HG03097 (cell line): Measurements from ENCODE around the gene PTPRN2.
"Not testable (repeated sequence)": the region's sequence is repeated elsewhere in the genome, so short reads cannot be mapped to it uniquely, and the experiment has no call there.

ENCODE experiments used
- ATAC-seq: cut with Tn5 transposase; IDR thresholded peaks from one replicate; pipeline ENCODE4 v1.9.1; 2021; ENCODE audit not compliant: unreplicated experiment, low FRiP score

The PTPRN2 gene

GRCh38 chr7:157985636-157986035 is 602.0 kb downstream of the PTPRN2 start:
- no peak for ATAC-seq

GRCh38 chr7:157984423-157985163 is 603.0 kb downstream of the PTPRN2 start:
- ATAC-seq, result no peak

DNA sequence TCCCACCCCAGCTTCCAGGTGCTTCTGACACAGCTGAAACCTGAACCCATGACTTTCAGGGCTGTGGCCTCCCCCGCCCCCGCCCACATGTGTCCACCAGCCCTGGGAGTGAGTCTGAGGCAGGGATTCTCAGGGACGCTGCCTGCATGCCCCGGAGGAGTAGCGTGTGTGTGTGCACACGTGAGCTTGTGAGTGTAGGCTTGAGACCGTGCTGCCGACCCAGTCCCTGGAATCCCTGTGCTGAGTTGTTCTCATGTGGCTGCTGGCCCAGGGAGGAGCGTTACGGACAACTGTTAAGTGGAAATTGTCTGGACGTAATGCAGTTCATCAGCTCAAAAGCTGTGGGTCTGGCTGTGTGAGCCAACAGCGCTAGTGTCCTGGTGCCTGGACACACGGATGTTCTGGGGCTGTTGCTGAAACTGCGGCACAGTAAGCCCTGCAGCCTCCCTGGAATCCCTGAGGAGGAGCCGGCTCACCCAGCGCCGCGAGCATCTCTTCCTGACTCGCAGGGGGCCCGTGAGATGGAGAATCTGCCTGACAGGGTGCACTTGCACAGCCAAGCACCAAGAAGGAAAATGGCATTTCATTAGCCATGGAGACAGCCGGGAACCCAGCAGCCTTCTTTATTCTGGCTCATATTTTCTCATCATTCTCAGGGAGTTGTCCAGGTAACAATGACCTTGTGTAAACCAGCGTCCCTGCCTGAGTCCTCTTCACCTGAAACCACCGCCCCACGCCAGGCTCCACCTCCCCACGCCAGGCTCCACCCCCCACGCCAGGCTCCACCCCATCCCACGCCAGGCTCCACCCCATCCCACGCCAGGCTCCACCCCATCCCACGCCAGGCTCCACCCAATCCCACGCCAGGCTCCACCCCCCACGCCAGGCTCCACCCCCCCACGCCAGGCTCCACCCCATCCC is 603.9 kb downstream of the PTPRN2 start:
- no peak for ATAC-seq

DNA sequence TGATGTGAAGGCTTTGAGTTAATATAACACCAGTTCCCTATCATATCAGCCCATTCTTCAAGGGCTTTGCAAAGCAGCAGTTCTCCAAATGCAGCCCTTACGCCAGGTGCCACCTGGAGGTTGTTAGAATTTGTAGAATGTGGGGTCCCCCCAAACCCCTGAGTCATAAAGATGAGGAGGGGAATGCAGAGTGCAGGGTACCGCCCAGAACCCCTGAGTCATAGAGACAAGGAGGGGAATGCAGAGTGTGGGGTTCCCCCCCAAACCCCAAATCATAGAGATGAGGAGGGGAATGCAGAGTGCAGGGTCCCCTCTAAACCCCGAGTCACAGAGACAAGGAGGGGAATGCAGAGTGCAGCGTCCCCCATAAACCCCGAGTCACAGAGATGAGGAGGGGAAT is 605.8 kb downstream of the PTPRN2 start:
- no peak for ATAC-seq

DNA sequence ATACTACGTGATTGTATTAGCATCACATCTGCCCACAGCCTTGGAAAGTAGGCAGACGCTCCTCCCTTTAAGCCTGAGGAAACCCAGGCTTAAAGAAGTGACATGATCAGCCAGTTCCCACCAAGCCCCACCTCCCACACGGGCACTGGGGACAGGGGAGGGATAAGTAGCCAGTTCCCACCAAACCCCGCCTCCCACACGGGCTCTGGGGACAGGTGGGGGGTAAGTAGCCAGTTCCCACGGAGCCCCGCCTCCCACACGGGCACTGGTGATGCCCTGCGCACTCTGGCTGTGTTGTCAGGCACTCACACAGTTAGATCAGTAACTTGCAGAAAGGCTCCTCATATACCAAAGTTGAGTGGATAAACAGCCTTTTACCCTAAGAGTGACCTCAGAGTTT is 606.8 kb downstream of the PTPRN2 start:
- ATAC-seq, result no peak

DNA sequence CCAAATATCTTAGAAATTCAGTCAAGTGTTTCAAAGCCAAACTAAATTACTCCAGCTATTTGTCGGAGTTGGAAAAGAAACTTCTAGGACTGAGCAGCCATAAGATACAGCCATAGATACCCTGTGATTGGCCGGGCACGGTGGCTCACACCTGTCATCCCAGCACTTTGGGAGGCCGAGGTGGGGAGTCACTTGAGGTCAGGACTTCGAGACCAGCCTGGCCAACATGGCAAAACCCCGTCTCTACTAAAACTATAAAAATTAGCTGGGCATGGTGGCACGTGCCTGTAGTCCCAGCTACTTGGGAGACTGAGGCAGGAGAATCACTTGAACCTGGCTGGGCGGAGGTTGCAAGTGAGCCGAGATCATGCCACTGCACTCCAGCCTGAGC is 607.3 kb downstream of the PTPRN2 start:
- not testable (repeated sequence) for ATAC-seq

DNA sequence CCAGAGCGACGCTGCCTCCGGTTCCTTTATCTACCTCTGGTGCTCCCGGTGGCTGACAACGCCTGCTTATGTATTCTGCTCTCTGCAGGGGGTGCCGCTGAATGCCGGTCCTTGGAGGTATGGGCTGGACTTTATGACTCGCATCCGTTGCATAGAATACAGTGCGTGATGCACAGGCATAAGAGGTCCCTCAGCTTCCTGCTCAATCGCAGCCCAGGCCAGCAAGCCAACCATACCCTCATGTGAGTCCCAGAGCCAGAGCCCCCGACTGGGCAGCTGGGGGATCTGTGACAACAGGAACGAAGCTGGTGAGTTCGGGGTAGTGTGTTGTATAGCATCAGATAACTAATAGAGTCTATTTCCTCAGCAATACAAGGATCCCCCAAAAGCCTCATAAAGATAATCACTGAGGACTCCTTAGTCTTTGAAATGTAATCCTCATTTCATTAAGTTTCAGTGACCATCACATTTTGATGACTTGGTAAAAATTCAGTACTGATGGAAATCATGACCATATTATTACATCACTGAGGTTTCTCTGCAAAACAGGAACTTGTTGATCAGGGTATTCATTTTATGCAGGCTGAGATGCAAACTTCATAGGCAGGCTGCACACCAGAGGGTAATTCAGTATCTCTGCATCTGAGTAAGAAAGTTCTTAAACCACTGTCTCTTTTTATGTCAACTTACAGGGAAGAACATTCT is 607.8 kb downstream of the PTPRN2 start:
- ATAC-seq, result no peak

- no peak for ATAC-seq
Measured at GRCh38 chr7:157978766-157979165, 608.9 kb downstream of the PTPRN2 start.

- ATAC-seq, result no peak
Measured at GRCh38 chr7:157977717-157978496, 609.7 kb downstream of the PTPRN2 start.

- ATAC-seq, result no peak
Measured at GRCh38 chr7:157977306-157977705, 610.3 kb downstream of the PTPRN2 start.

GRCh38 chr7:157976406-157976805 is 611.2 kb downstream of the PTPRN2 start:
- no peak for ATAC-seq

GRCh38 chr7:157975401-157976372 is 611.9 kb downstream of the PTPRN2 start:
- ATAC-seq, result no peak

GRCh38 chr7:157974678-157975230 is 612.9 kb downstream of the PTPRN2 start:
- no peak for ATAC-seq

- ATAC-seq, result no peak
Measured at GRCh38 chr7:157973971-157974677, 613.5 kb downstream of the PTPRN2 start.

DNA sequence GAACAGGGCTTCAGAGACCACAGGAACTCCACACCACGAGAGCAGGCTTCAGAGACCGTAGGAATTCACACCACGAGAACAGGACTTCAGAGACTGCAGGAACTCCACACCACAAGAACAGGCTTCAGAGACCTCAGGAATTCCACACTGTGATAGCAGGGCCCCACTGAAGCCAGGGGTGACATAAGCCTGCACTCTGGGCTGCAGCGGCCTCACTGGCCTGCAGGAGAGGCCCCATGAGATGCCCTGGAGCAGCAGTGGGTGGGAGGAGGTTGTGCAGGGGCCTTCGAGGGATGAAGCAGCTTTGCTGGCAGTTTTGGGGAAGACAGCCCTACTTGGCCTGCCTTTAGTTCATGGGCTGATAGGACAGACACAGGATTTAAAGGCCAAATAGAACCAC is 614.7 kb downstream of the PTPRN2 start:
- no peak for ATAC-seq

- ATAC-seq, result no peak
Measured at GRCh38 chr7:157971501-157971900, 616.1 kb downstream of the PTPRN2 start.

GRCh38 chr7:157970744-157971143 is 616.9 kb downstream of the PTPRN2 start:
- no peak for ATAC-seq

DNA sequence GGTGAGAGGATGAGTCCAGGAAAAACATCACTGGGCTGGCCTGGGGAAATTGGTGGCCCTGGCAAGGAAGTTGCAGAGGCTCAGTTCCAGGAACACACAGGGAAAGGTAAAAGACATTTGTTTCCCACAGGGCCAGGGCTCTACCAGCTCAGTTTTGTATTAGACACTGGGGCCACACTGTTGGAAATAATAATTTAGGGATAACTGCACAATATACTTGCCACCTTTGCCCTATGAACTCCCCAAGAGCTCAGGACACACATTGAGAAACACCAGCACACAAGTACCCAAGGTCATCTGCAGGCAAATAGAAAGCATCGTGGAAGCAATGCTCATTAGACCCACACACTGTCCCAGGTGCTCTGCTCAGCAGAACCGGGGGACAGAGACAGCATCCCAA is 617.6 kb downstream of the PTPRN2 start:
- ATAC-seq, result no peak
